GM21786 (cell line): Measurements from ENCODE around the gene PROB1.

Experiments used
- ATAC-seq: cut with Tn5 transposase; IDR thresholded peaks from one replicate; pipeline ENCODE4 v1.9.1; 2021; ENCODE audit not compliant: unreplicated experiment

Gene PROB1

DNA sequence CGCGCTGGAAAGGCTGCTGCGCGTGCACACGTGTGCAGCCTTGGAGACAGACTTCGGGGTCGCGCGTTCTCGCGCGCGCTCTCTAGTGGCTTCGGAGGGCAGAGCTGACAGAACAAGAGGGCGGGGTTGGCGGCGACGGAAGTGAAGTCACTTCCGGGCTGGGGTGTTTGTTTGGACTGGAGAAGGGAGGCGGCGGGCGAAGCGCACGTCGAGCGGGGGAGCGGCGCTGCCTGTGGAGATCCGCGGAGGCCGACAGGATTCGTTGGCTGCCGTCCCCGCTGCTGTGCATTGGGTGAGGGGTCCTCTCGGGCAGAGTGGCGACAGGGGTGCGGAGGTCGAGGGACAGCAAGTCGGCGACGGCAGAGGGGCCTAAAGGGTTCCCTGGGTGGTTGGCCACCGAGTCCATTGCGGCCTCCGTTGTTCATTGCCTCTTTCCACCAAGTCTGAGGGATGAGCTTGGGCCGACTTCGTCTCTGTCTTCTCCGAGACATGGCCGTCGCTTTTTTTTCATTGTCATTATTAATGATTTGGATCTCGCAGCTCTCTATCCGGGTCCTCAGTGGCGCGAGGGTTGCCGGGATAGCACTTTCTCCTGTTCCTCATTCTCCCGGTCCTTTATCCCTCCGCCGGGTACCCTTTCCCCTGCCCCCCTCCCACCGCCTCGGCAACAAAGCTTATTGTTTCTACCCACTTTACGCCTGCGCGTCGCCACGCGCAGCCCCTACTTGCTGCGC lies 53.0 kb downstream of the PROB1 start, which contains the start of gene PAIP2:
PAIP2 (plus strand) TSS at position 166 of the 734 bp plus-strand sequence. CDS start 21,931 bp downstream, outside the sequence.
- ATAC-seq, result peak; percentile 90

DNA sequence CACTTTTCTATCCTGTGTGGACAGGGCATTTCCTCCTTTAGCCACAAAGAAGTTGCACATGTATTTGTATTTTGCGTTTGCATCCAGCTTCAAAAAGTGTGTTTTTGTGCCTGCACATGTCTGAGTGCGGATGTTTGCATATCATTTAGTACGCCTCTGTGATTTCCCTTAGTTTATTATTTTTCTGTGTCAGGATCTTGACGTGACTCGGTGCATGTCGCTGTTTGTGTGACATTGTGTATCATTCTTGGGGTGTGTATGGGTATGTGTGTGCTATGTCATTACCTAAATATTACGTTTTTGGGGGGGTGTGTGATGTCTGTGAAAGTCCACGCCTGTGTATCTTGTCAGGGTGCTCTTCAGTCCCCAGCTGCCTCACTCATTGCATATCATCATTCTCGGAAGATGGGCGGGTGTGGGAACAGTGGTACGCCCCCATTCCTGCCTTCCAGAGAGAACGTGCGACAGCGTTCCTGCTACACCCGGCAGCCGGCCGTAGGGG lies 53.7 kb downstream of the PROB1 start:
- ATAC-seq, result no peak
